Activated CD8-positive, alpha-beta T cell treated with anti-CD3 and anti-CD28 coated beads for 36 hours (primary cell): ENCODE data around the gene NBPF12. TPM values are rescaled to one million over a fixed set of nuclear protein-coding genes. Genes with fewer than 3 reads are reported as not detected.
"Not testable (repeated sequence)": the region's sequence is repeated elsewhere in the genome, so short reads cannot be mapped to it uniquely, and the experiment has no call there.

Experiments
- ATAC-seq: fragments of 200-7000 bp; cut with Tn5 transposase; one replicate; pipeline ENCODE4 v1.10.0; 2021; ENCODE audit warnings: mild to moderate bottlenecking, moderate library complexity
- CTCF ChIA-PET: fragments of 350-600 bp; sonication (Branson Sonifier 250); formaldehyde crosslinking; loops from one replicate; lab custom pipeline; 2021; ENCODE audit warnings: antibody characterized with exemption; lab: Charles Lee
- POLR2A ChIA-PET: fragments of 350-600 bp; sonication (Branson Sonifier 250); formaldehyde crosslinking; loops from one replicate; lab custom pipeline; 2021; ENCODE audit warnings: antibody characterized with exemption; lab: Charles Lee
- DNase-seq: peaks from one replicate; pipeline ENCODE4 v3.0.0-alpha.2; 2020
- H3K27ac Mint-ChIP-seq: one replicate; pipeline ENCODE4 v1.8.0; 2021; ENCODE audit warnings: mild to moderate bottlenecking, mixed read lengths
- H3K27me3 Mint-ChIP-seq: one replicate; pipeline ENCODE4 v1.8.0; 2021; ENCODE audit warnings: mixed read lengths
- H3K36me3 Mint-ChIP-seq: one replicate; pipeline ENCODE4 v1.8.0; 2021; ENCODE audit warnings: low read depth, mixed read lengths
- H3K4me1 Mint-ChIP-seq: one replicate; pipeline ENCODE4 v1.8.0; 2021; ENCODE audit warnings: low read depth, mixed read lengths
- H3K4me3 Mint-ChIP-seq: one replicate; pipeline ENCODE4 v1.8.0; 2021; ENCODE audit warnings: mild to moderate bottlenecking, moderate library complexity, mixed read lengths
- H3K9me3 Mint-ChIP-seq: one replicate; pipeline ENCODE4 v1.8.0; 2021; ENCODE audit warnings: mixed read lengths
- intact Hi-C: fragments of 100-400 bp; cut with micrococcal nuclease; formaldehyde crosslinking; loops from one replicate; pipeline ENCODE4 v1.10.0; 2022
- total RNA-seq, 2 experiments: library from RNA; stranded (reverse); gene quantifications; one replicate each; pipeline ENCODE4 v1.2.3, GENCODE V29; 2021

The NBPF12 gene
- total RNA-seq: 1 to 10 TPM; 5.9 to 6.4 TPM

GRCh38 chr1:146938242-146938902 is at the start of gene NBPF12:
NBPF12 (plus strand) TSS chr1:146938324; CDS start chr1:146960144, 21,820 bp downstream.
- CTCF ChIA-PET, intact Hi-C loops, H3K9me3 Mint-ChIP-seq, H3K27me3 Mint-ChIP-seq, POLR2A ChIA-PET, H3K36me3 Mint-ChIP-seq: not testable (repeated sequence)
- H3K27ac Mint-ChIP-seq: peak within 1 kb of the TSS; percentile 78
- peak; percentile 94 for DNase-seq
- peak within 1 kb of the TSS; percentile 79 for H3K4me3 Mint-ChIP-seq
- H3K4me1 Mint-ChIP-seq: peaks cover 18% of the 10 kb centered on the region
- peak; percentile 98 for ATAC-seq

- H3K9me3 Mint-ChIP-seq, DNase-seq, intact Hi-C loops, H3K4me3 Mint-ChIP-seq, ATAC-seq, H3K27me3 Mint-ChIP-seq, H3K27ac Mint-ChIP-seq, POLR2A ChIA-PET, H3K36me3 Mint-ChIP-seq, CTCF ChIA-PET, H3K4me1 Mint-ChIP-seq: not testable (repeated sequence)
Observed at GRCh38 chr1:146891355-146891754, 46.8 kb upstream of the NBPF12 start.

- ATAC-seq, POLR2A ChIA-PET, CTCF ChIA-PET, H3K4me1 Mint-ChIP-seq, intact Hi-C loops, H3K9me3 Mint-ChIP-seq, H3K27ac Mint-ChIP-seq, H3K4me3 Mint-ChIP-seq, H3K36me3 Mint-ChIP-seq, H3K27me3 Mint-ChIP-seq, DNase-seq: not testable (repeated sequence)
Observed at GRCh38 chr1:146892331-146892730, 45.8 kb upstream of the NBPF12 start.

GRCh38 chr1:146907565-146908261 is 30.4 kb upstream of the NBPF12 start:
- not testable (repeated sequence) for DNase-seq, ATAC-seq, H3K4me1 Mint-ChIP-seq

GRCh38 chr1:146912975-146913374 is 25.1 kb upstream of the NBPF12 start:
- ATAC-seq, CTCF ChIA-PET, intact Hi-C loops, H3K9me3 Mint-ChIP-seq, H3K27me3 Mint-ChIP-seq, POLR2A ChIA-PET, H3K36me3 Mint-ChIP-seq, H3K4me1 Mint-ChIP-seq, DNase-seq, H3K4me3 Mint-ChIP-seq, H3K27ac Mint-ChIP-seq: not testable (repeated sequence)

More at GRCh38 chr1:146907565-146908261, 30.4 kb upstream of the NBPF12 start:
- CTCF ChIA-PET, POLR2A ChIA-PET, H3K9me3 Mint-ChIP-seq, H3K36me3 Mint-ChIP-seq, H3K4me3 Mint-ChIP-seq, intact Hi-C loops, H3K27ac Mint-ChIP-seq, H3K27me3 Mint-ChIP-seq: not testable (repeated sequence)

- POLR2A ChIA-PET, DNase-seq, intact Hi-C loops, H3K27ac Mint-ChIP-seq, H3K27me3 Mint-ChIP-seq, H3K9me3 Mint-ChIP-seq, H3K36me3 Mint-ChIP-seq, ATAC-seq, H3K4me3 Mint-ChIP-seq, CTCF ChIA-PET, H3K4me1 Mint-ChIP-seq: not testable (repeated sequence)
Observed at GRCh38 chr1:146920811-146921210, 17.3 kb upstream of the NBPF12 start.

- intact Hi-C loops, POLR2A ChIA-PET, H3K4me3 Mint-ChIP-seq, H3K4me1 Mint-ChIP-seq, H3K27me3 Mint-ChIP-seq, H3K9me3 Mint-ChIP-seq, CTCF ChIA-PET, ATAC-seq, H3K27ac Mint-ChIP-seq, DNase-seq, H3K36me3 Mint-ChIP-seq: not testable (repeated sequence)
Observed at GRCh38 chr1:146922614-146923013, 15.5 kb upstream of the NBPF12 start.

GRCh38 chr1:146924106-146924505 is 14.0 kb upstream of the NBPF12 start:
- ATAC-seq, H3K4me1 Mint-ChIP-seq, H3K36me3 Mint-ChIP-seq, intact Hi-C loops, DNase-seq, H3K27ac Mint-ChIP-seq, CTCF ChIA-PET, H3K9me3 Mint-ChIP-seq, POLR2A ChIA-PET, H3K4me3 Mint-ChIP-seq, H3K27me3 Mint-ChIP-seq: not testable (repeated sequence)

GRCh38 chr1:146926413-146926812 is 11.7 kb upstream of the NBPF12 start:
- CTCF ChIA-PET, H3K4me3 Mint-ChIP-seq, POLR2A ChIA-PET: not testable (repeated sequence)

GRCh38 chr1:146930225-146930624 is 7.9 kb upstream of the NBPF12 start:
- DNase-seq, POLR2A ChIA-PET, H3K27ac Mint-ChIP-seq, ATAC-seq, H3K27me3 Mint-ChIP-seq, H3K36me3 Mint-ChIP-seq, H3K4me3 Mint-ChIP-seq, H3K4me1 Mint-ChIP-seq, intact Hi-C loops, H3K9me3 Mint-ChIP-seq, CTCF ChIA-PET: not testable (repeated sequence)

More at GRCh38 chr1:146926413-146926812, 11.7 kb upstream of the NBPF12 start:
- H3K4me1 Mint-ChIP-seq, DNase-seq, H3K27me3 Mint-ChIP-seq, ATAC-seq, H3K9me3 Mint-ChIP-seq, intact Hi-C loops, H3K27ac Mint-ChIP-seq, H3K36me3 Mint-ChIP-seq: not testable (repeated sequence)

- peak; percentile 2 for DNase-seq
- Mint-ChIP-seq H3K4me1 (peaks cover 12% of the 10 kb centered on the region), H3K4me3 (peak overlapping the region; percentile 36)
- H3K27ac Mint-ChIP-seq, H3K36me3 Mint-ChIP-seq, H3K9me3 Mint-ChIP-seq, intact Hi-C loops, CTCF ChIA-PET, H3K27me3 Mint-ChIP-seq, ATAC-seq, POLR2A ChIA-PET: not testable (repeated sequence)
Observed at GRCh38 chr1:146934390-146935223, 3.5 kb upstream of the NBPF12 start.
